NT2/D1 (cell line): ENCODE data around the gene MBNL1.

Source experiments
- SUZ12 ChIP-seq: IDR thresholded peaks from 2 replicates; pipeline ENCODE4 v1.6.1; 2011; ENCODE audit not compliant: insufficient read length, insufficient read depth; ENCODE audit errors: extremely low read depth
- YY1 ChIP-seq: IDR thresholded peaks from 2 replicates; pipeline ENCODE4 v1.6.1; 2011; ENCODE audit not compliant: insufficient read length, insufficient read depth
- ZNF274 ChIP-seq: IDR thresholded peaks from 2 replicates; pipeline ENCODE4 v1.6.1; 2011; ENCODE audit warnings: mild to moderate bottlenecking, low read depth, low read length

- no peak for TF ChIP-seq YY1
- TF ChIP-seq ZNF274: no peak
- no peak for TF ChIP-seq SUZ12
These were observed 33.8 kb downstream of the MBNL1 start for GRCh38 chr3:152302521-152303021.
